GM13976 (cell line): ENCODE results near the gene HACD4.

Experiments used
- DNase-seq: peaks from one replicate; pipeline ENCODE4 v3.0.0; 2012; ENCODE audit warnings: low spot score
- CTCF ChIP-seq: IDR thresholded peaks from 2 replicates; pipeline ENCODE4 v1.5.1; 2012; ENCODE audit warnings: borderline replicate concordance, mild to moderate bottlenecking; ENCODE audit not compliant: insufficient read depth; ENCODE audit errors: extremely low read depth, missing control alignments, control extremely low read depth
- in situ Hi-C: fragments of 300-500 bp; cut with MboI; formaldehyde crosslinking; loops from one replicate; pipeline ENCODE4 v1.12.0; 2022; ENCODE audit warnings: low sequenced_read_pairs, mixed read lengths, inconsistent platforms; ENCODE audit not compliant: unreplicated experiment

HACD4 gene, protein sequence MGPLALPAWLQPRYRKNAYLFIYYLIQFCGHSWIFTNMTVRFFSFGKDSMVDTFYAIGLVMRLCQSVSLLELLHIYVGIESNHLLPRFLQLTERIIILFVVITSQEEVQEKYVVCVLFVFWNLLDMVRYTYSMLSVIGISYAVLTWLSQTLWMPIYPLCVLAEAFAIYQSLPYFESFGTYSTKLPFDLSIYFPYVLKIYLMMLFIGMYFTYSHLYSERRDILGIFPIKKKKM

GRCh38 chr9:21031091-21031807, at the start of gene HACD4:
TSS of gene HACD4 (minus strand) at chr9:21031640. CDS start at chr9:21031590, 50 bp downstream.
- in situ Hi-C loops: no loop called here
- TF ChIP-seq CTCF: no peak

GRCh38 chr9:21080793-21081192, 49.4 kb upstream of the HACD4 start:
- in situ Hi-C loops: no loop called here
- TF ChIP-seq CTCF: no peak
- no peak for DNase-seq

More at GRCh38 chr9:21031091-21031807, at the start of gene HACD4:
- DNase-seq: peak; percentile 87

DNA sequence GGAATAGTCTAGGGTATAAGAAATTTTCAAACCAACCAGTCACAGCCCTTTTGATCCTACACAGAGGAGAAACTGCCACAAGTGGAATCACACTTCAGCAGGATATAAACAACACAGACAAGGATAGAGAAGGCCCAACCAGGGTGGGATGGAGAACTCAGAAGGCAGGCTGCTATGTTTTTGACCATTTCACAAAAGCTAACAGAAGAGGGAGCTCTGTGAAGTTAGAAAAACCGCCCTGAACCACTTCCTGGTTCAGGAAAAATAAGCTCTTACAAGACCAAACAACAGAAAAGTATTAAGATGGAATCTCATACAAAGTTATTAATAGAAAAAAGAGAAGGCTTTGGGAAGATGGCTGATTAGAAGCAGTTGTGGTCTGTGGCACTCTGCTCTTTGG, 47.3 kb upstream of the HACD4 start:
- in situ Hi-C loops: no loop called here
- no peak for TF ChIP-seq CTCF
- no peak for DNase-seq

GRCh38 chr9:21077781-21078180, 46.3 kb upstream of the HACD4 start, which contains the start of gene IFNB1:
TSS of gene IFNB1 (minus strand) at chr9:21077942. CDS start at chr9:21077869, 73 bp downstream.
- DNase-seq: no peak
- no peak for TF ChIP-seq CTCF
- in situ Hi-C loops: no loop called here

- TF ChIP-seq CTCF: no peak
- DNase-seq: no peak
- in situ Hi-C loops: no loop called here
These were observed 44.0 kb upstream of the HACD4 start for GRCh38 chr9:21075484-21075883.

DNA sequence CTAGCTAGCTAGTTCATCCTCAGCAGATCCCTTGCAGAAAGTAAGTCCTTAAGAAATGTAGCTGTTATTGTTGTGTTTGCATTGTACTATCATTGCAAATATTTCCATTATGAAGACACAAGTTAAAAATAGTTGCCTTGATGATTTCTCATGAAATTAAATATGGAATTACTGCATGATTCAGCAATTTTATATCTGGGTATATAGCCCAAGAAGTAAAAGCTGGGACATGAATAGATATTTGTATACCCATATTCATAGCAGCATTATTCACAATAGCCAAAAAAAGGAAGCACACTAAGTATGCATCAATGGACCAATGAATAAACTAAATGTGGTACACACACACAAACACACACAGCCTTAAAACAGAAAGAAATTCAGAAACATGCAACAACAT, 39.5 kb upstream of the HACD4 start:
- in situ Hi-C loops: no loop called here
- no peak for DNase-seq
- no peak for TF ChIP-seq CTCF
